ENCODE results near the gene TMEM59L. TPM values are rescaled to one million over a fixed set of nuclear protein-coding genes. Genes with fewer than 3 reads are reported as not detected.

The TMEM59L gene
- total and polyA plus RNA-seq, 9 donors: 3.9 to 23.6 (median 14.9) TPM

- Histone ChIP-seq H3K27ac (ENCODE audit: low read length) (peak overlapping the region; percentile 96), H3K36me3 (ENCODE audit: control insufficient read depth, insufficient read depth, low read length) (no peaks in the 10 kb centered on the region), H3K27me3 (ENCODE audit: control insufficient read depth, insufficient read depth, low read length) (no peaks in the 10 kb centered on the region), H3K9me3 (replicated peaks; ENCODE audit: control insufficient read depth, low read depth, low read length) (no peaks in the 10 kb centered on the region), H3K4me3 (ENCODE audit: low read length) (peak overlapping the region; percentile 1), H3K4me1 (ENCODE audit: control insufficient read depth, insufficient read depth, low read length) (peaks cover 61% of the 10 kb centered on the region)
- WGBS (ENCODE audit: insufficient coverage): 1% methylated on average over 21 of the region's 25 CpGs
- DNase-seq: peak; percentile 95
Observed at GRCh38 chr19:18649371-18650020, 36.8 kb downstream of the TMEM59L start.

- H3K27ac ChIP-seq (ENCODE audit: low read length): peak overlapping the region; percentile 96
- H3K9me3 ChIP-seq (replicated peaks; ENCODE audit: control insufficient read depth, low read depth, low read length): no peaks in the 10 kb centered on the region
- DNase-seq: peak; percentile 90
- 0% methylated on average over 16 of the region's 17 CpGs for WGBS (ENCODE audit: insufficient coverage)
- peaks cover 56% of the 10 kb centered on the region for H3K4me1 ChIP-seq (ENCODE audit: control insufficient read depth, insufficient read depth, low read length)
- no peaks in the 10 kb centered on the region for H3K36me3 ChIP-seq (ENCODE audit: control insufficient read depth, insufficient read depth, low read length)
- H3K27me3 ChIP-seq (ENCODE audit: control insufficient read depth, insufficient read depth, low read length): no peaks in the 10 kb centered on the region
- no peak overlapping the region for H3K4me3 ChIP-seq (ENCODE audit: low read length)
Observed at GRCh38 chr19:18650021-18650390, 37.3 kb downstream of the TMEM59L start.

- Histone ChIP-seq H3K27me3 (ENCODE audit: control insufficient read depth, insufficient read depth, low read length) (no peaks in the 10 kb centered on the region), H3K9me3 (replicated peaks; ENCODE audit: control insufficient read depth, low read depth, low read length) (no peaks in the 10 kb centered on the region), H3K27ac (ENCODE audit: low read length) (peak overlapping the region; percentile 96), H3K36me3 (ENCODE audit: control insufficient read depth, insufficient read depth, low read length) (no peaks in the 10 kb centered on the region), H3K4me3 (ENCODE audit: low read length) (peak overlapping the region; percentile 5), H3K4me1 (ENCODE audit: control insufficient read depth, insufficient read depth, low read length) (peaks cover 53% of the 10 kb centered on the region)
- WGBS (ENCODE audit: insufficient coverage): 9% methylated on average over 32 of the region's 34 CpGs
- DNase-seq: peak; percentile 86
Observed at GRCh38 chr19:18650468-18651041, 37.9 kb downstream of the TMEM59L start.

GRCh38 chr19:18651300-18651699 lies 38.6 kb downstream of the TMEM59L start:
- Histone ChIP-seq H3K27me3 (ENCODE audit: control insufficient read depth, insufficient read depth, low read length) (no peaks in the 10 kb centered on the region), H3K9me3 (replicated peaks; ENCODE audit: control insufficient read depth, low read depth, low read length) (no peaks in the 10 kb centered on the region), H3K4me1 (ENCODE audit: control insufficient read depth, insufficient read depth, low read length) (peaks cover 54% of the 10 kb centered on the region), H3K27ac (ENCODE audit: low read length) (peak overlapping the region; percentile 96), H3K36me3 (ENCODE audit: control insufficient read depth, insufficient read depth, low read length) (no peaks in the 10 kb centered on the region), H3K4me3 (ENCODE audit: low read length) (no peak overlapping the region)
- no peak for DNase-seq
- WGBS (ENCODE audit: insufficient coverage): 33% methylated on average over 1 of the region's 1 CpG

GRCh38 chr19:18651733-18652132 lies 39.1 kb downstream of the TMEM59L start:
- Histone ChIP-seq H3K4me1 (ENCODE audit: control insufficient read depth, insufficient read depth, low read length) (peaks cover 56% of the 10 kb centered on the region), H3K36me3 (ENCODE audit: control insufficient read depth, insufficient read depth, low read length) (no peaks in the 10 kb centered on the region), H3K27me3 (ENCODE audit: control insufficient read depth, insufficient read depth, low read length) (no peaks in the 10 kb centered on the region), H3K4me3 (ENCODE audit: low read length) (no peak overlapping the region), H3K27ac (ENCODE audit: low read length) (no peak overlapping the region), H3K9me3 (replicated peaks; ENCODE audit: control insufficient read depth, low read depth, low read length) (no peaks in the 10 kb centered on the region)
- WGBS (ENCODE audit: insufficient coverage): 73% methylated on average over 6 of the region's 6 CpGs
- no peak for DNase-seq

GRCh38 chr19:18653853-18654252 lies 41.2 kb downstream of the TMEM59L start:
- WGBS (ENCODE audit: insufficient coverage): 100% methylated on average over 1 of the region's 1 CpG
- Histone ChIP-seq H3K27me3 (ENCODE audit: control insufficient read depth, insufficient read depth, low read length) (no peaks in the 10 kb centered on the region), H3K27ac (ENCODE audit: low read length) (no peak overlapping the region), H3K4me1 (ENCODE audit: control insufficient read depth, insufficient read depth, low read length) (peaks cover 59% of the 10 kb centered on the region), H3K9me3 (replicated peaks; ENCODE audit: control insufficient read depth, low read depth, low read length) (no peaks in the 10 kb centered on the region), H3K4me3 (ENCODE audit: low read length) (no peak overlapping the region), H3K36me3 (ENCODE audit: control insufficient read depth, insufficient read depth, low read length) (no peaks in the 10 kb centered on the region)
- no peak for DNase-seq

- no peaks in the 10 kb centered on the region for H3K27me3 ChIP-seq (ENCODE audit: control insufficient read depth, insufficient read depth, low read length)
- no peaks in the 10 kb centered on the region for H3K9me3 ChIP-seq (replicated peaks; ENCODE audit: control insufficient read depth, low read depth, low read length)
- DNase-seq: no peak
- no peak overlapping the region for H3K27ac ChIP-seq (ENCODE audit: low read length)
- H3K36me3 ChIP-seq (ENCODE audit: control insufficient read depth, insufficient read depth, low read length): no peaks in the 10 kb centered on the region
- peaks cover 59% of the 10 kb centered on the region for H3K4me1 ChIP-seq (ENCODE audit: control insufficient read depth, insufficient read depth, low read length)
- 97% methylated on average over 7 of the region's 7 CpGs for WGBS (ENCODE audit: insufficient coverage)
- no peak overlapping the region for H3K4me3 ChIP-seq (ENCODE audit: low read length)
Observed at GRCh38 chr19:18654469-18654868, 41.8 kb downstream of the TMEM59L start.

- H3K4me3 ChIP-seq (ENCODE audit: low read length): no peak overlapping the region
- H3K9me3 ChIP-seq (replicated peaks; ENCODE audit: control insufficient read depth, low read depth, low read length): no peaks in the 10 kb centered on the region
- no peaks in the 10 kb centered on the region for H3K27me3 ChIP-seq (ENCODE audit: control insufficient read depth, insufficient read depth, low read length)
- no peak overlapping the region for H3K27ac ChIP-seq (ENCODE audit: low read length)
- H3K36me3 ChIP-seq (ENCODE audit: control insufficient read depth, insufficient read depth, low read length): no peaks in the 10 kb centered on the region
- peaks cover 59% of the 10 kb centered on the region for H3K4me1 ChIP-seq (ENCODE audit: control insufficient read depth, insufficient read depth, low read length)
- 94% methylated on average over 7 of the region's 13 CpGs for WGBS (ENCODE audit: insufficient coverage)
- DNase-seq: no peak
Observed at GRCh38 chr19:18655173-18655844, 42.6 kb downstream of the TMEM59L start.

- H3K27ac ChIP-seq (ENCODE audit: low read length): no peak overlapping the region
- H3K4me3 ChIP-seq (ENCODE audit: low read length): no peak overlapping the region
- WGBS (ENCODE audit: insufficient coverage): 83% methylated on average over 6 of the region's 19 CpGs
- no peaks in the 10 kb centered on the region for H3K27me3 ChIP-seq (ENCODE audit: control insufficient read depth, insufficient read depth, low read length)
- H3K9me3 ChIP-seq (replicated peaks; ENCODE audit: control insufficient read depth, low read depth, low read length): no peaks in the 10 kb centered on the region
- DNase-seq: no peak
- H3K4me1 ChIP-seq (ENCODE audit: control insufficient read depth, insufficient read depth, low read length): peaks cover 54% of the 10 kb centered on the region
- no peaks in the 10 kb centered on the region for H3K36me3 ChIP-seq (ENCODE audit: control insufficient read depth, insufficient read depth, low read length)
Observed at GRCh38 chr19:18656337-18657086, 43.8 kb downstream of the TMEM59L start.

All from muscle of leg (tissue), 11 donors.